ENCODE results near the gene ZNF777. TPM values are rescaled to one million over a fixed set of nuclear protein-coding genes. Genes with fewer than 3 reads are reported as not detected.

ZNF777 gene
- polyA plus RNA-seq, 3 donors = 0.13 to 2.0 (median 0.25) TPM

- Histone ChIP-seq H2AFZ (ENCODE audit: insufficient read depth, low read depth, low read length, poor library complexity, severe bottlenecking) (no peak overlapping the region), H3K4me1 (ENCODE audit: control insufficient read depth in 1 of 2, insufficient read depth in 2 of 2, low read length in 2 of 2) (peaks cover 13 to 25% of the 10 kb centered on the region in 2 donors)
- peak overlapping the region in 1 of 7 donors; percentile 18 for H3K27ac Mint-ChIP-seq
Observed at GRCh38 chr7:149459201-149459539, 1.7 kb downstream of the ZNF777 start.

GRCh38 chr7:149458235-149458634 lies 2.6 kb downstream of the ZNF777 start:
- Histone ChIP-seq H3K4me3 (replicated peaks in 1 of 3; ENCODE audit: low read depth in 2 of 3, low read length in 3 of 3) (no peak overlapping the region), H3K79me2 (ENCODE audit: insufficient read depth, low read length) (peaks cover 5% of the 10 kb centered on the region), H3K4me1 (ENCODE audit: control insufficient read depth in 1 of 2, insufficient read depth in 2 of 2, low read length in 2 of 2) (peaks cover 13 to 25% of the 10 kb centered on the region in 2 donors), H3K27me3 (ENCODE audit: control insufficient read depth in 2 of 2, insufficient read depth in 2 of 2, low read length in 2 of 2) (peaks cover 8 to 27% of the 10 kb centered on the region in 2 donors), H3K36me3 (replicated peaks in 1 of 2; ENCODE audit: control insufficient read depth in 1 of 2, insufficient read depth in 2 of 2, low read length in 2 of 2) (peaks cover 27 to 35% of the 10 kb centered on the region in 2 donors), H3K9me3 (replicated peaks in 1 of 2; ENCODE audit: control insufficient read depth in 1 of 2, insufficient read depth in 1 of 2, low read length in 2 of 2) (peaks cover 0 to 5% of the 10 kb centered on the region in 2 donors), H4K20me1 (ENCODE audit: insufficient read depth, low read length) (peaks cover 24% of the 10 kb centered on the region), H3K9ac (ENCODE audit: insufficient read depth, low read length, poor library complexity, severe bottlenecking) (no peak overlapping the region), H2AFZ (ENCODE audit: insufficient read depth, low read depth, low read length, poor library complexity, severe bottlenecking) (no peak overlapping the region), H3K4me2 (replicated peaks; ENCODE audit: extremely low read depth, low read length, poor library complexity, severe bottlenecking) (no peak overlapping the region), H3K27ac (ENCODE audit: low read depth in 1 of 2, low read length in 2 of 2) (no peak overlapping the region)
- Mint-ChIP-seq H3K27ac (no peak overlapping the region), H3K27me3 (ENCODE audit: low read depth in 3 of 3) (peaks cover 19 to 29% (median 22%) of the 10 kb centered on the region in 3 donors), H3K4me3 (no peak overlapping the region), H3K9me3 (peaks cover 0 to 7% (median 0%) of the 10 kb centered on the region in 7 donors), H3K4me1 (peaks cover 25% of the 10 kb centered on the region), H3K36me3 (peaks cover 28 to 31% of the 10 kb centered on the region in 2 donors)
- TF ChIP-seq CTCF (IDR thresholded peaks at IDR 0.05) = no peak
- WGBS (ENCODE audit: insufficient coverage) = no CpG with 5 or more reads among the region's 3 CpGs
- no peak for DNase-seq
- intact Hi-C loops (cut with micrococcal nuclease) = no loop called here

More at GRCh38 chr7:149459201-149459539, 1.7 kb downstream of the ZNF777 start:
- Mint-ChIP-seq H3K27me3 (ENCODE audit: low read depth in 3 of 3) (peaks cover 19 to 35% (median 22%) of the 10 kb centered on the region in 3 donors), H3K4me3 (peak overlapping the region; percentile 76 to 77), H3K4me1 (peaks cover 25% of the 10 kb centered on the region), H3K36me3 (peaks cover 19 to 24% of the 10 kb centered on the region in 2 donors), H3K9me3 (peaks cover 0 to 7% (median 0%) of the 10 kb centered on the region in 7 donors)
- H3K9me3 ChIP-seq (replicated peaks in 1 of 2; ENCODE audit: control insufficient read depth in 1 of 2, insufficient read depth in 1 of 2, low read length in 2 of 2) = peaks cover 0 to 5% of the 10 kb centered on the region in 2 donors
- H3K79me2 ChIP-seq (ENCODE audit: insufficient read depth, low read length) = peaks cover 5% of the 10 kb centered on the region
- peak overlapping the region in 1 of 3 experiments; percentile 62 for H3K4me3 ChIP-seq (replicated peaks in 1 of 3; ENCODE audit: low read depth in 2 of 3, low read length in 3 of 3)
- TF ChIP-seq CTCF (IDR thresholded peaks at IDR 0.05) = no peak
- H3K36me3 ChIP-seq (replicated peaks in 1 of 2; ENCODE audit: control insufficient read depth in 1 of 2, insufficient read depth in 2 of 2, low read length in 2 of 2) = peaks cover 17 to 26% of the 10 kb centered on the region in 2 donors
- no peak for DNase-seq
- no peak overlapping the region for H3K27ac ChIP-seq (ENCODE audit: low read depth in 1 of 2, low read length in 2 of 2)
- H3K9ac ChIP-seq (ENCODE audit: insufficient read depth, low read length, poor library complexity, severe bottlenecking) = peak overlapping the region; percentile 38
- 52% methylated on average over 14 of the region's 17 CpGs for WGBS (ENCODE audit: insufficient coverage)
- intact Hi-C loops (cut with micrococcal nuclease) = no loop called here
- H3K27me3 ChIP-seq (ENCODE audit: control insufficient read depth in 2 of 2, insufficient read depth in 2 of 2, low read length in 2 of 2) = peaks cover 8 to 32% of the 10 kb centered on the region in 2 donors
- H4K20me1 ChIP-seq (ENCODE audit: insufficient read depth, low read length) = peaks cover 24% of the 10 kb centered on the region
- peak overlapping the region; percentile 76 for H3K4me2 ChIP-seq (replicated peaks; ENCODE audit: extremely low read depth, low read length, poor library complexity, severe bottlenecking)
